GM12878 (cell line): ENCODE data around the gene ASF1B. TPM values are rescaled to one million over a fixed set of nuclear protein-coding genes. Genes with fewer than 3 reads are reported as not detected.

Source experiments
- ATAC-seq: fragments of 200-7000 bp; cut with Tn5 transposase; 3 replicates; pipeline ENCODE4 v1.9.1; 2020; ENCODE audit warnings: mild to moderate bottlenecking, moderate library complexity
- BruUV-seq: library from RNA; stranded (reverse); fragments of 400-500 nt; replicated peaks from 2 replicates; lab custom pipeline; 2021; lab: Mats Ljungman, UMichigan
- CTCF ChIA-PET: fragments of 300-600 bp; sonication (Branson Sonifier 250); formaldehyde crosslinking; extraction: SDS; loops from one replicate; lab custom pipeline; 2021; ENCODE audit warnings: inconsistent platforms; lab: Yijun Ruan, JAX
- POLR2A ChIA-PET: fragments of 350-600 bp; formaldehyde crosslinking; extraction: SDS; loops from one replicate; lab custom pipeline; 2021; ENCODE audit warnings: inconsistent platforms; lab: Charles Lee
- RAD21 ChIA-PET: fragments of 300-600 bp; sonication (Branson Sonifier 250); formaldehyde crosslinking; loops from one replicate; lab custom pipeline; 2023; ENCODE audit warnings: antibody characterized with exemption; ENCODE audit not compliant: unreplicated experiment; lab: Charles Lee
- SMC1A ChIA-PET: fragments of 300-600 bp; sonication (Branson Sonifier 250); formaldehyde crosslinking; loops from one replicate; lab custom pipeline; 2023; ENCODE audit not compliant: unreplicated experiment, uncharacterized antibody; lab: Charles Lee
- DNase-seq: peaks from one replicate; pipeline ENCODE4 v3.0.0-alpha.2; 2011; ENCODE audit warnings: low read depth, low spot score
- FAIRE-seq: peaks from 3 replicates; lab custom pipeline; 2011; peaks lifted over from hg19 to GRCh38; lab: Jason Lieb, UNC
- H2AFZ ChIP-seq: 2 replicates; pipeline ENCODE4 v1.6.0; 2011; ENCODE audit warnings: low read depth, low read length, control low read depth; ENCODE audit not compliant: control insufficient read depth
- H3K27ac ChIP-seq: 2 replicates; pipeline ENCODE4 v1.5.1; 2011; ENCODE audit warnings: control low read depth; ENCODE audit not compliant: control insufficient read depth, insufficient read depth
- H3K27me3 ChIP-seq, 2 experiments: replicated peaks in 1 of 2; 2 replicates each; pipeline versions ENCODE4 v1.6.0 to v1.6.1; 2011; ENCODE audit warnings: low read length in 1 of 2; ENCODE audit not compliant: control insufficient read depth in 2 of 2, insufficient read depth in 2 of 2
- H3K36me3 ChIP-seq, 2 experiments: 2 replicates each; pipeline ENCODE4 v1.5.1; 2011; ENCODE audit warnings: low read length in 1 of 2; ENCODE audit not compliant: control insufficient read depth in 2 of 2, insufficient read depth in 2 of 2
- H3K4me1 ChIP-seq: 2 replicates; pipeline ENCODE4 v1.6.1; 2011; ENCODE audit warnings: mild to moderate bottlenecking, low read length, moderate library complexity, mixed read lengths; ENCODE audit not compliant: control insufficient read depth, insufficient read depth
- H3K4me2 ChIP-seq: 2 replicates; pipeline ENCODE4 v1.6.0; 2011; ENCODE audit warnings: control low read depth; ENCODE audit not compliant: control insufficient read depth, insufficient read depth
- H3K4me3 ChIP-seq: fragments of 200-600 bp; sonication (generic); 2 replicates; pipeline ENCODE4 v1.5.1; 2016
- H3K79me2 ChIP-seq: 2 replicates; pipeline ENCODE4 v1.6.0; 2011; ENCODE audit warnings: low read length; ENCODE audit not compliant: control insufficient read depth, insufficient read depth
- H3K9ac ChIP-seq: 2 replicates; pipeline ENCODE4 v1.8.0; 2011; ENCODE audit warnings: low read length, control low read depth, mixed read lengths; ENCODE audit not compliant: control insufficient read depth, insufficient read depth
- H3K9me3 ChIP-seq: replicated peaks from 3 replicates; pipeline ENCODE4 v1.5.1; 2011; ENCODE audit warnings: mild to moderate bottlenecking, low read length; ENCODE audit not compliant: control insufficient read depth, insufficient read depth
- H4K20me1 ChIP-seq: 2 replicates; pipeline ENCODE4 v1.6.0; 2011; ENCODE audit not compliant: control insufficient read depth, insufficient read depth
- BHLHE40 ChIP-seq, 2 experiments: fragments of 450-650 bp in 1 of 2; IDR thresholded peaks; 2 replicates each; pipeline ENCODE4 v1.6.1; 2011 to 2017; ENCODE audit warnings: low read depth in 2 of 2, borderline replicate concordance in 1 of 2, improper control_type of control experiment in 1 of 2, low read length in 1 of 2, mild to moderate bottlenecking in 1 of 2
- CEBPZ ChIP-seq: fragments of 150-350 bp; IDR thresholded peaks from 2 replicates; pipeline ENCODE4 v1.6.1; 2016; ENCODE audit warnings: low read depth, low read length
- CUX1 ChIP-seq: IDR thresholded peaks from 2 replicates; pipeline ENCODE4 v1.6.1; 2012; ENCODE audit warnings: improper control_type of control experiment, low read depth, low read length; ENCODE audit not compliant: insufficient replicate concordance
- LARP7 ChIP-seq: fragments of 450-650 bp; IDR thresholded peaks from 2 replicates; pipeline ENCODE4 v1.6.1; 2017; ENCODE audit warnings: mild to moderate bottlenecking
- MEF2A ChIP-seq: IDR thresholded peaks from 2 replicates; pipeline ENCODE4 v1.6.1; 2011; ENCODE audit warnings: low read depth, mild to moderate bottlenecking, low read length, moderate library complexity; ENCODE audit not compliant: insufficient read depth
- PAX5 ChIP-seq: IDR thresholded peaks from 2 replicates; pipeline ENCODE4 v1.6.1; 2011; ENCODE audit warnings: low read depth, low read length, borderline replicate concordance
- PBX3 ChIP-seq: IDR thresholded peaks from 2 replicates; pipeline ENCODE4 v1.6.1; 2011; ENCODE audit warnings: mild to moderate bottlenecking, low read depth, low read length, moderate library complexity; ENCODE audit not compliant: insufficient replicate concordance
- PKNOX1 ChIP-seq: fragments of 450-650 bp; IDR thresholded peaks from 2 replicates; pipeline ENCODE4 v1.6.1; 2016; ENCODE audit warnings: mild to moderate bottlenecking
- RELA ChIP-seq: fragments of 450-650 bp; IDR thresholded peaks from 2 replicates; pipeline ENCODE4 v1.8.0; 2014; ENCODE audit warnings: borderline replicate concordance; ENCODE audit not compliant: partially characterized antibody
- TCF3 ChIP-seq: IDR thresholded peaks from 2 replicates; pipeline ENCODE4 v1.6.1; 2012; ENCODE audit warnings: low read depth, mild to moderate bottlenecking, low read length, borderline replicate concordance; ENCODE audit not compliant: insufficient read depth
- WGBS: methylation state at CpG from one replicate; pipeline ENCODE4 v1.1.6; 2016; ENCODE audit warnings: low lambda C conversion rate; ENCODE audit not compliant: insufficient replicate concordance, insufficient coverage; ENCODE audit errors: missing lambda C conversion rate; 5-methylcytosine and 5-hydroxymethylcytosine counted together
- in situ Hi-C: fragments of 300-500 bp; cut with MboI; formaldehyde crosslinking; loops from 9 replicates; pipeline ENCODE4 v1.14.3; 2018; ENCODE audit warnings: mixed read lengths
- intact Hi-C: fragments of 100-400 bp; cut with micrococcal nuclease; formaldehyde crosslinking; loops from one replicate; pipeline ENCODE4 v1.14.2; 2022; ENCODE audit not compliant: unreplicated experiment
- polyA plus RNA-seq, 11 experiments: library from polyadenylated mRNA; depleted of rRNA in 4 of 11; unstranded in 6 of 11; stranded (reverse) in 5 of 11; fragments of >200 nt; fragmentation: Nextera tagmentation in 4 of 11; fragmentation: Illumina TruSeq in 1 of 11; extraction: Ambion mirVana in 4 of 11; extraction: Trizol in 1 of 11; gene quantifications; 1 replicate in 1 of 11; 2 replicates in 10 of 11; pipeline versions ENCODE4 v1.2.1 to v1.2.3, GENCODE V29; 2011 to 2016; ENCODE audit warnings: inconsistent platforms in 2 of 11, missing spikeins in 2 of 11, low read depth in 1 of 11
- total RNA-seq, 4 experiments: library from RNA; depleted of rRNA in 3 of 4; stranded (reverse); fragments of >200 nt in 3 of 4; fragmentation: Illumina TruSeq in 1 of 4; extraction: Trizol in 1 of 4; gene quantifications; 2 replicates each; pipeline versions ENCODE4 v1.2.1 to v1.2.3, GENCODE V29; 2013 to 2021

ASF1B gene
- total and polyA plus RNA-seq, 10 of the 15 experiments (the other 5 are each of a cell fraction or from before 2014, with no cell fraction given): 10.4 to 217 (median 90.2) TPM

- H3K27me3 ChIP-seq: no peaks in the 10 kb centered on the region
- no peaks in the 10 kb centered on the region for H3K9me3 ChIP-seq
- peaks cover 0 to 2% of the 10 kb centered on the region in 2 experiments; a peak in 2 of 4 replicates for H3K36me3 ChIP-seq
- H3K4me1 ChIP-seq: peaks cover 16% of the 10 kb centered on the region
- ChIA-PET SMC1A (interaction anchor here (0.6 to 1.8 kb wide), 4 partner anchors 10 to 37 kb away, joined by 3 to 5 read pairs (median 4); partner anchors contain the start of gene ASF1B), RAD21 (interaction anchor here (0.7 to 1.6 kb wide), 2 partner anchors 18 to 35 kb away, joined by 3 to 8 read pairs; partner anchors contain the start of gene ASF1B), CTCF (interaction anchor here (0.6 to 2.4 kb wide), 6 partner anchors 19 to 283 kb away, joined by 3 to 10 read pairs (median 3); partner anchors contain the start of genes ASF1B and IL27RA), POLR2A (interaction anchor here (0.9 to 1.0 kb wide), 2 partner anchors 19 to 36 kb away, joined by 3 to 5 read pairs; partner anchors contain the start of gene ASF1B)
- peak within 1 kb of the TSS; percentile 75 for H2AFZ ChIP-seq
- 1% methylated on average over 23 of the region's 67 CpGs for WGBS
- H4K20me1 ChIP-seq: no peaks in the 10 kb centered on the region
- peak within 1 kb of the TSS; percentile 70 for H3K4me3 ChIP-seq
- peak within 1 kb of the TSS; percentile 91 for H3K4me2 ChIP-seq
- ATAC-seq (peak; percentile 99), FAIRE-seq (peak; percentile 95), DNase-seq (peak; percentile 91)
- in situ Hi-C loops: no loop called here
- H3K79me2 ChIP-seq: peaks cover 8% of the 10 kb centered on the region
- H3K27ac ChIP-seq: peak within 1 kb of the TSS; percentile 45
- BruUV-seq: no TSS peak
- intact Hi-C loops: loop anchor here (5.0 kb wide), 1 partner anchor 35 kb away; no protein-coding TSS in a partner anchor
- peak within 1 kb of the TSS; percentile 76 for H3K9ac ChIP-seq
- TF ChIP-seq LARP7: no peak
- TF ChIP-seq PBX3: peak; percentile 95
- TF ChIP-seq RELA: peak; percentile 32
- TF ChIP-seq MEF2A: no peak
- TF ChIP-seq PAX5: peak; percentile 60; the same call in 1 of the 2 replicates
- TF ChIP-seq CEBPZ: peak; percentile 95
- no peak for TF ChIP-seq TCF3
- TF ChIP-seq BHLHE40 (IDR thresholded peaks at IDR 0.05; ENCODE audit: borderline replicate concordance in 1 of 2, low read depth in 2 of 2, low read length in 1 of 2): peak in 1 of 2 experiments; percentile 7; a peak in 1 of 4 replicates
- peak; percentile 99 for TF ChIP-seq PKNOX1
- no peak for TF ChIP-seq CUX1
Observed at GRCh38 chr19:14117668-14118164, 18.7 kb downstream of the ASF1B start, which contains the start of gene PRKACA. PRKACA (minus strand) TSS chr19:14117762; CDS start chr19:14117547, 215 bp downstream.
